Activated B cell treated with CpG ODN at 0.5 μM for 24 hours (primary cell): ENCODE results near the gene LPP. TPM values are rescaled to one million over a fixed set of nuclear protein-coding genes. Genes with fewer than 3 reads are reported as not detected.

Source experiments
- ATAC-seq: fragments of 200-7000 bp; cut with Tn5 transposase; one replicate; pipeline ENCODE4 v1.10.0; 2021; ENCODE audit warnings: low read depth, mild to moderate bottlenecking, moderate library complexity
- CTCF ChIA-PET: fragments of 350-600 bp; sonication (Branson Sonifier 250); formaldehyde crosslinking; loops from one replicate; lab custom pipeline; 2021; ENCODE audit warnings: antibody characterized with exemption; lab: Charles Lee
- POLR2A ChIA-PET: fragments of 350-600 bp; sonication (Branson Sonifier 250); formaldehyde crosslinking; loops from one replicate; lab custom pipeline; 2021; ENCODE audit warnings: antibody characterized with exemption; lab: Charles Lee
- DNase-seq: peaks from one replicate; pipeline ENCODE4 v3.0.0; 2022
- H3K27ac Mint-ChIP-seq: one replicate; pipeline ENCODE4 v1.8.0; 2020; ENCODE audit warnings: mixed read lengths
- H3K27me3 Mint-ChIP-seq: one replicate; pipeline ENCODE4 v1.8.0; 2021; ENCODE audit warnings: mixed read lengths
- H3K36me3 Mint-ChIP-seq: one replicate; pipeline ENCODE4 v1.8.0; 2021; ENCODE audit warnings: low read depth, mixed read lengths
- H3K4me1 Mint-ChIP-seq: one replicate; pipeline ENCODE4 v1.8.0; 2021; ENCODE audit warnings: mixed read lengths
- H3K4me3 Mint-ChIP-seq: one replicate; pipeline ENCODE4 v1.8.0; 2020; ENCODE audit warnings: mild to moderate bottlenecking, mixed read lengths
- H3K9me3 Mint-ChIP-seq: one replicate; pipeline ENCODE4 v1.8.0; 2020; ENCODE audit warnings: mixed read lengths
- CTCF ChIP-seq: fragments of 200-600 bp; IDR thresholded peaks from one replicate; pipeline ENCODE4 v1.8.0; 2022; ENCODE audit warnings: antibody characterized with exemption, mild to moderate bottlenecking
- intact Hi-C: fragments of 100-400 bp; cut with micrococcal nuclease; formaldehyde crosslinking; loops from one replicate; pipeline ENCODE4 v1.15.1; 2024
- total RNA-seq: library from RNA; stranded (reverse); gene quantifications from 2 replicates; pipeline ENCODE4 v1.2.3, GENCODE V29; 2022

Gene LPP
- total RNA-seq, 1 donor from 2014 or later: 60.1 TPM

- intact Hi-C loops: loop anchor here (2.0 to 10.0 kb wide), 6 partner anchors 54 to 509 kb away; partner anchors contain the start of gene BCL6
- Mint-ChIP-seq H3K4me1 (peaks cover 81% of the 10 kb centered on the region), H3K36me3 (no peaks in the 10 kb centered on the region), H3K4me3 (peak overlapping the region; percentile 64), H3K27me3 (no peaks in the 10 kb centered on the region), H3K27ac (peak overlapping the region; percentile 89), H3K9me3 (no peaks in the 10 kb centered on the region)
- no peak for TF ChIP-seq CTCF
- POLR2A ChIA-PET: interaction anchor here (0.9 to 2.2 kb wide), 6 partner anchors 12 to 501 kb away, joined by 3 to 7 read pairs (median 3); partner anchors contain the start of genes BCL6 and LPP
- DNase-seq: no peak
- no peak for ATAC-seq
- CTCF ChIA-PET: interaction anchor here (1.1 kb wide), 1 partner anchor 503 kb away, joined by 3 read pairs; no protein-coding TSS in a partner anchor
These were observed 89.3 kb downstream of the LPP start for GRCh38 chr3:188243124-188243795.

GRCh38 chr3:188244395-188244861 is 90.5 kb downstream of the LPP start:
- no peak for DNase-seq
- no peaks in the 10 kb centered on the region for H3K9me3 Mint-ChIP-seq
- ChIA-PET CTCF (interaction anchor here (0.6 to 1.2 kb wide), 2 partner anchors 94 to 504 kb away, joined by 3 to 7 read pairs; no protein-coding TSS in a partner anchor), POLR2A (interaction anchor here (0.7 to 2.2 kb wide), 8 partner anchors 12 to 499 kb away, joined by 3 to 7 read pairs (median 3); partner anchors contain the start of gene BCL6)
- H3K27me3 Mint-ChIP-seq: no peaks in the 10 kb centered on the region
- H3K27ac Mint-ChIP-seq: peak overlapping the region; percentile 62
- no peak for TF ChIP-seq CTCF
- H3K36me3 Mint-ChIP-seq: no peaks in the 10 kb centered on the region
- H3K4me3 Mint-ChIP-seq: peak overlapping the region; percentile 24
- peak; percentile 78 for ATAC-seq
- peaks cover 74% of the 10 kb centered on the region for H3K4me1 Mint-ChIP-seq
- intact Hi-C loops: loop anchor here (5.0 to 10.0 kb wide), 3 partner anchors 338 to 508 kb away; partner anchors contain the start of gene BCL6

GRCh38 chr3:188246905-188247304 is 92.9 kb downstream of the LPP start:
- no peak overlapping the region for H3K27ac Mint-ChIP-seq
- no peak overlapping the region for H3K4me3 Mint-ChIP-seq

GRCh38 chr3:188248036-188248561 is 94.1 kb downstream of the LPP start:
- no peak for DNase-seq
- Mint-ChIP-seq H3K9me3 (no peaks in the 10 kb centered on the region), H3K4me3 (no peak overlapping the region), H3K36me3 (no peaks in the 10 kb centered on the region), H3K4me1 (peaks cover 41% of the 10 kb centered on the region), H3K27me3 (no peaks in the 10 kb centered on the region), H3K27ac (no peak overlapping the region)
- CTCF ChIA-PET: interaction anchor here (0.8 kb wide), 1 partner anchor 507 kb away, joined by 3 read pairs; no protein-coding TSS in a partner anchor
- no peak for ATAC-seq
- POLR2A ChIA-PET: interaction anchor here (1.2 kb wide), 1 partner anchor 46 kb away, joined by 3 read pairs; no protein-coding TSS in a partner anchor
- no peak for TF ChIP-seq CTCF
- intact Hi-C loops: loop anchor here (10.0 kb wide), 1 partner anchor 503 kb away; the partner anchor contains the start of gene BCL6

More at GRCh38 chr3:188246905-188247304, 92.9 kb downstream of the LPP start:
- DNase-seq (no peak), ATAC-seq (no peak)
- peaks cover 53% of the 10 kb centered on the region for H3K4me1 Mint-ChIP-seq
- ChIA-PET CTCF (no interaction called here), POLR2A (interaction anchor here (0.7 to 1.0 kb wide), 4 partner anchors 63 to 112 kb away, joined by 3 to 6 read pairs (median 4); no protein-coding TSS in a partner anchor)
- H3K9me3 Mint-ChIP-seq: no peaks in the 10 kb centered on the region
- H3K36me3 Mint-ChIP-seq: no peaks in the 10 kb centered on the region
- H3K27me3 Mint-ChIP-seq: no peaks in the 10 kb centered on the region
- no peak for TF ChIP-seq CTCF
- intact Hi-C loops: loop anchor here (10.0 kb wide), 1 partner anchor 502 kb away; the partner anchor contains the start of gene BCL6
